BLaER1 (cell line): ENCODE results near the gene BPIFB3.

Source experiments
- H3K27ac ChIP-seq: shearing (Covaris generic); formaldehyde crosslinking; 2 replicates; pipeline ENCODE4 v1.8.1; 2022
- H3K27me3 ChIP-seq: shearing (Covaris generic); formaldehyde crosslinking; 2 replicates; pipeline ENCODE4 v1.8.1; 2022
- H3K36me3 ChIP-seq: shearing (Covaris generic); formaldehyde crosslinking; 2 replicates; pipeline ENCODE4 v1.8.1; 2022
- H3K4me1 ChIP-seq: shearing (Covaris generic); formaldehyde crosslinking; 2 replicates; pipeline ENCODE4 v1.8.1; 2022
- H3K4me2 ChIP-seq: shearing (Covaris generic); formaldehyde crosslinking; 2 replicates; pipeline ENCODE4 v1.8.1; 2022
- H3K4me3 ChIP-seq: shearing (Covaris generic); formaldehyde crosslinking; 2 replicates; pipeline ENCODE4 v1.8.1; 2022
- H3K9ac ChIP-seq: shearing (Covaris generic); formaldehyde crosslinking; 2 replicates; pipeline ENCODE4 v1.8.1; 2022
- H3K9me3 ChIP-seq: shearing (Covaris generic); formaldehyde crosslinking; 2 replicates; pipeline ENCODE4 v1.8.1; 2022
- H4K20me1 ChIP-seq: shearing (Covaris generic); formaldehyde crosslinking; 2 replicates; pipeline ENCODE4 v1.8.1; 2022
- Cebpa-rat ChIP-seq: shearing (Covaris generic); IDR thresholded peaks from 2 replicates; pipeline ENCODE4 v1.8.1; 2022

Gene BPIFB3

GRCh38 chr20:33009214-33010132 lies 44.2 kb upstream of the BPIFB3 start:
- H3K27ac ChIP-seq, result peak overlapping the region; percentile 45
- no peaks in the 10 kb centered on the region for H3K9me3 ChIP-seq
- TF ChIP-seq Cebpa-rat, result no peak
- H3K27me3 ChIP-seq, result no peaks in the 10 kb centered on the region; the same call in 1 of the 2 replicates
- no peaks in the 10 kb centered on the region for H4K20me1 ChIP-seq
- H3K4me2 ChIP-seq, result peak overlapping the region; percentile 78
- peaks cover 41% of the 10 kb centered on the region for H3K4me1 ChIP-seq
- no peak overlapping the region for H3K4me3 ChIP-seq
- peak overlapping the region; percentile 30; the same call in 1 of the 2 replicates for H3K9ac ChIP-seq
- H3K36me3 ChIP-seq, result no peaks in the 10 kb centered on the region

- TF ChIP-seq Cebpa-rat, result no peak
- Histone ChIP-seq H3K9me3 (no peaks in the 10 kb centered on the region), H3K9ac (no peak overlapping the region), H3K36me3 (no peaks in the 10 kb centered on the region), H3K4me1 (peaks cover 47% of the 10 kb centered on the region), H4K20me1 (no peaks in the 10 kb centered on the region), H3K27ac (no peak overlapping the region), H3K4me2 (peak overlapping the region; percentile 78), H3K4me3 (no peak overlapping the region), H3K27me3 (no peaks in the 10 kb centered on the region; the same call in 1 of the 2 replicates)
Measured at GRCh38 chr20:33010133-33010504, 43.6 kb upstream of the BPIFB3 start.

DNA sequence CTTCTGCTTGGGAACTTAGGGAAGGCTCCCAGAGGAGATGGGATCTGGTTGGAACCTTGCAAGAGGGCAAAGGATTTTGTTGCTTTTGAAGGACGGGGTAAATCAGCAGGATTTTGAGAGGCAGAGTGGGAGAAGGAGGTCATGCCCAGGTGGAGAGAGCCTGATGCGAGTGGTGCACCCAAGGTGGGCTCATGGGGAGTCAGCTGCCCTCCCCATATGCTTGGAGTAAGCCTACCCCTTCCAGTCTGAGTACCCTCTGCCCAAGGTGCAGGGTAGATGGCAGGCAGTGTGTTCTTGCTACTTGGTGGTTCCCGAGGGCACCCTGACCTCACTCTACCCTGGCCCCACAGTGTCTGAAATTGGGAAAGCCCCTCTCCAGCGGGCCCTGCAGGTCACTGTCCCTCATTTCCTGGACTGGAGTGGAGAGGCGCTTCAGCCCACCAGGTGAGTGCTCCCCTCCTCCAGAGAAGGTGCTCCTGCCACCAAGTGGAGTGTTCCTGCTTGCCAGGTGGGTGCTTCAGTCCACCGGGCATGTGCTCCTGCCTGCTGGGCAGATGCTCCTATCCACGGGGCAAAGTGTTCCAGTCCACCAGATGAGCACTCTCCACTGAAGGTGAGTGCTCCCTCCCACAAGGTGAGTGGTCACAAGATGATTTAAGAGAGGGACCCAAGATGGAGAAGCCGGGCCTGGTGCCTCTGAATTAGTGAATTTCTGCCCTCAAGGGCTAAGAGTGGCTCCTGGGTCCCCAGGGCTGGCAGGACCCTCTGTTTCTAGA lies 42.8 kb upstream of the BPIFB3 start:
- Histone ChIP-seq H3K36me3 (no peaks in the 10 kb centered on the region), H3K27me3 (no peaks in the 10 kb centered on the region; the same call in 1 of the 2 replicates), H3K27ac (no peak overlapping the region), H3K4me2 (no peak overlapping the region), H3K9ac (no peak overlapping the region), H3K4me3 (no peak overlapping the region), H3K9me3 (no peaks in the 10 kb centered on the region), H4K20me1 (no peaks in the 10 kb centered on the region), H3K4me1 (peaks cover 47% of the 10 kb centered on the region)
- TF ChIP-seq Cebpa-rat, result no peak

DNA sequence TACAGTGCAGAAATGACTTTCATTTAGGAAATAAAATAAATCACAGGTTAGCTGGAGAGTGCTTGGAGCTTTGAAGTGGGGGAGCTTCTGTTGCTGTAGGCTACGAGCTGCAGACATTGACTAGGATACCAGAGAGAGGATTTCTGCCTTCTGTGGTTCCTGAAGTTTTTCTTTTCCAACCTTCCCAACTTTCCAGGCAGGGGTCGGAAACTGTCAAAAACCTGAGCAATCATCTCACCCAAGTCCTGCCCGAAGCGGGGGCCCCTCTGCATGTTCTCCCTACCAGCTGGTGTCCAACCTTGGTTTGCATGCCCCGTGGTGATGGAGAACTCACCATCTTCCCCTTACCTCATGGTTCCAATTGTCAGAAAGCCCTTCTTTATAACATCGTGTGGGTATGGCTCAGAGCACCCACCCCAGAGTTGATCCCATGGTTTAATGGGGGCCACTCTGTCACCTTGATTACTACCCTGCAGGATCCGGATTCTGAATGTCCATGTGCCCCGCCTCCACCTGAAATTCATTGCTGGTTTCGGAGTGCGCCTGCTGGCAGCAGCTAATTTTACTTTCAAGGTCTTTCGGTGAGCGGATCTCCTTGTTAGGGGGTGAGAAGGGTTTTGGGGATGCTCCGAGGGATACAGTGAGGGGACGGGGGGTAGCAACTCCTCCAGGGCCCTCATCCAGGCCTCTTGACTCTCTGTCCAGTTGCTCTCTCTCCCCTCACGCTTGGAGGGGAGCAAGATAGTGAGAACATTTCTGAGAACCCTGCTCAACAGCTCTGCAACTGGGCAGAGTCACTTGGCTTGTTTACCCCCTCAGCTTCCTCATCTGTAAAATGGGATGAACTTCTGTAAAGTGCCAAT lies 41.1 kb upstream of the BPIFB3 start:
- Histone ChIP-seq H3K4me3 (no peak overlapping the region), H3K27me3 (no peaks in the 10 kb centered on the region), H4K20me1 (no peaks in the 10 kb centered on the region), H3K9me3 (no peaks in the 10 kb centered on the region), H3K36me3 (no peaks in the 10 kb centered on the region), H3K27ac (no peak overlapping the region), H3K4me2 (no peak overlapping the region), H3K4me1 (peaks cover 47% of the 10 kb centered on the region), H3K9ac (no peak overlapping the region)
- no peak for TF ChIP-seq Cebpa-rat

DNA sequence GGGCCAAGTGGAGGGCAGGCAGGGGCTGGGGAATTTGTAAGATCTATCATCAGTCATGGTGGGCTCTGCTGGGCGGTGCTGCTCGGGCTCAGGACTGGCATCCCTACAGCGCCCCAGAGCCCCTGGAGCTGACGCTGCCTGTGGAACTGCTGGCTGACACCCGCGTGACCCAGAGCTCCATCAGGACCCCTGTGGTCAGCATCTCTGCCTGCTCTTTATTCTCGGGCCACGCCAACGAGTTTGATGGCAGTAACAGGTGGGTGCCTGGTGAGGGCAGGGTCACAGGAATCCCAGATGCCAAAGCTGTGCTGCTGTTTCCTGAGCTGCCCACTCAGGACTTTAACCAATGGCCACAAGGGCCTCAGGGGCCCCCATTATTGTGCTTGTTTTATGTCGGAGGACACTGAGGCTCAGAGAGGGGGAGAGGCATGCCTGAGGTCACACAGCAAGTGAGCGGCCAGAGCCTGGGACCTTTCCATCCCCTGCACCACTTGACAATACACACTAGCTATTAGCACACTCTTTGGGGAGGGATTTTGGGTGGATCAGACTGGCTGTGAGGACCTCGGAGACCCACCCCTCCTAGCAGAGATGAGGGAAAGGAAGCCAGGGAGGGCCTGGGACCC lies 39.9 kb upstream of the BPIFB3 start:
- Histone ChIP-seq H3K27ac (no peak overlapping the region), H3K4me3 (no peak overlapping the region), H3K27me3 (no peaks in the 10 kb centered on the region), H3K4me1 (peaks cover 36% of the 10 kb centered on the region), H4K20me1 (no peaks in the 10 kb centered on the region), H3K9me3 (no peaks in the 10 kb centered on the region), H3K4me2 (peak overlapping the region; percentile 37), H3K9ac (no peak overlapping the region), H3K36me3 (no peaks in the 10 kb centered on the region)
- no peak for TF ChIP-seq Cebpa-rat

DNA sequence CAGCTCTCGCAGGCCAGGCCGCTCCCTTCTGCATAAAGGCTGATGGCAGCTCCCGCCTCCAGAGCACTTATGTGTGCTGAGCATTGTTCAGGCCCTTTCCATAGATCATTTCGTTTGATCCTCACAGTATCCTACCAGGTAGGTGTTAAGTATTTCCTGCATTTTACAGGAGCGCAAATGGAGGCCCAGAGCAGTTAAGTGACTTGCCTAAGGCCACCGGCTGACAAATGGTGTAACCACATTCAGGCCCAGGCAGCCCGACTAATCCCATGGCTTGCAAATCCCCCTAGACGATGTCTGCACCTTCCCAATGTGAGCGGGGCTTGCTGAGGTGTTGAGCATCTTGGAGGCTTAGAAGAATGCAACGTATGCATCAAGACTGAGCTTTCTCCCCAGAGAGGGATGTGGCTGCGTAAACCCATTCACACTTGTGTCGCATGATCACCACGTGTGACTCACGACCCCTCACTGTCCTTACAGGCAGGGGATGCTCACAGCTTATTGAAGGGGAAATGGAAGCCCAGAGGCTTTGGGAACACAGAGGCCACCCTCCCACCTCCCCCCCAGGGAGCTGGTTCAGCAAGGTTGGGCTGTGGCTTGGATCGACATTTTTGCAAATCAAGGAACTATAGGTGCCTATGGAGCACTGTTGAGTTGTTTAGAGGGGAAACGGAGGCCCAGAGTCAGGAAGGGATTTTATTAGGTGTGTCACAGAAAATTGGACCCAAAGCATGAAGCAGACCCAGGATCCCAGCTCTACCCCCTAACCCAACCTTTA lies 39.2 kb upstream of the BPIFB3 start:
- Histone ChIP-seq H3K27ac (no peak overlapping the region), H3K4me2 (peak overlapping the region; percentile 37), H3K9ac (no peak overlapping the region), H3K4me3 (no peak overlapping the region), H4K20me1 (no peaks in the 10 kb centered on the region), H3K36me3 (no peaks in the 10 kb centered on the region), H3K4me1 (peaks cover 29% of the 10 kb centered on the region), H3K27me3 (no peaks in the 10 kb centered on the region), H3K9me3 (no peaks in the 10 kb centered on the region)
- TF ChIP-seq Cebpa-rat, result no peak

DNA sequence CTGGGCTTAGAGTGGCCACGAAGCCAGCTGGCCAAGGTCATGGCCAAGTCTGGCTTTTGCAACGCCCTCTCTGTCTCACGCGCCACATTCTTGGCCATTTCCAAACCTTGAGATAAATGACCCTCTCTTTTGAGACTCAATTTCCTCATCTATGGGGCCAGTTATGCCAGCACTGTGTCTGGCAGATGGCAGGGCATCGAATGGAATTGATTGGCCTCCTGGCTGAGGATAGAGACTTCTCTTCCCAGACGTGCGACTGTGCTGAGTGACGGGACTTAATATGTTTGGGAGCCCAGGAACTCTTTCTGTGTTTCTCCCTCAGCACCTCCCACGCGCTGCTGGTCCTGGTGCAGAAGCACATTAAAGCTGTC lies 38.6 kb upstream of the BPIFB3 start:
- H3K27ac ChIP-seq, result no peak overlapping the region
- no peak overlapping the region for H3K4me3 ChIP-seq
- no peaks in the 10 kb centered on the region for H3K9me3 ChIP-seq
- H3K27me3 ChIP-seq, result no peaks in the 10 kb centered on the region
- H3K9ac ChIP-seq, result no peak overlapping the region
- peaks cover 23% of the 10 kb centered on the region for H3K4me1 ChIP-seq
- H3K36me3 ChIP-seq, result no peaks in the 10 kb centered on the region
- TF ChIP-seq Cebpa-rat, result no peak
- no peaks in the 10 kb centered on the region for H4K20me1 ChIP-seq
- H3K4me2 ChIP-seq, result peak overlapping the region; percentile 37; the same call in 1 of the 2 replicates

- no peak for TF ChIP-seq Cebpa-rat
- no peaks in the 10 kb centered on the region for H3K27me3 ChIP-seq
- H3K9ac ChIP-seq, result no peak overlapping the region
Measured at GRCh38 chr20:33015700-33016580, 37.8 kb upstream of the BPIFB3 start.

More at GRCh38 chr20:33015700-33016580, 37.8 kb upstream of the BPIFB3 start:
- no peak overlapping the region for H3K27ac ChIP-seq
- H3K9me3 ChIP-seq, result no peaks in the 10 kb centered on the region
- no peaks in the 10 kb centered on the region for H4K20me1 ChIP-seq
- H3K36me3 ChIP-seq, result no peaks in the 10 kb centered on the region
- H3K4me3 ChIP-seq, result no peak overlapping the region
- peaks cover 19% of the 10 kb centered on the region for H3K4me1 ChIP-seq
- no peak overlapping the region for H3K4me2 ChIP-seq
